Ascending aorta (tissue), 2 donors: ENCODE results near the gene POGLUT3. TPM values are rescaled to one million over a fixed set of nuclear protein-coding genes. Genes with fewer than 3 reads are reported as not detected.

Source experiments
- DNase-seq, 2 donors: peaks; one replicate each; pipeline ENCODE4 v3.0.0-alpha.2; 2019; ENCODE audit warnings: low spot score in 2 of 2
- H3K27ac ChIP-seq, 2 donors: fragments of 200-600 bp; sonication (generic); one replicate each; pipeline ENCODE4 v1.5.1; 2016 to 2017; ENCODE audit warnings: mild to moderate bottlenecking in 1 of 2
- H3K27me3 ChIP-seq: fragments of 200-600 bp; sonication (generic); one replicate; pipeline ENCODE4 v1.5.1; 2017
- H3K36me3 ChIP-seq, 2 donors: fragments of 200-600 bp; sonication (generic); one replicate each; pipeline ENCODE4 v1.5.1; 2016
- H3K4me1 ChIP-seq, 2 donors: fragments of 200-600 bp; sonication (generic); one replicate each; pipeline ENCODE4 v1.5.1; 2016 to 2017; ENCODE audit warnings: mild to moderate bottlenecking in 1 of 2
- H3K4me3 ChIP-seq, 2 donors: fragments of 200-600 bp; sonication (generic); one replicate each; pipeline ENCODE4 v1.5.1; 2016 to 2017; ENCODE audit warnings: mild to moderate bottlenecking in 1 of 2
- H3K9me3 ChIP-seq, 2 donors: fragments of 200-600 bp; sonication (generic); one replicate each; pipeline ENCODE4 v1.5.1; 2016
- intact Hi-C: fragments of 100-400 bp; cut with DNase I; formaldehyde crosslinking; loops from one replicate; pipeline ENCODE4 v1.15.1; 2023
- total RNA-seq: library from RNA; depleted of rRNA; stranded (reverse); fragments of >200 nt; gene quantifications from one replicate; pipeline ENCODE4 v1.1.0, GENCODE V29; 2016
- TF ChIP-seq, protein P1 (sequence below), 3 experiments: fragments of 200-600 bp in 2 of 3; fragments of 450-650 bp in 1 of 3; sonication (generic) in 2 of 3; IDR thresholded peaks; one replicate each; pipeline ENCODE4 v1.5.1; 2016 to 2019; ENCODE audit warnings: antibody characterized with exemption in 3 of 3, mild to moderate bottlenecking in 1 of 3, moderate library complexity in 1 of 3

POGLUT3 gene
- total RNA-seq, 1 donor from 2014 or later: 27.1 TPM

DNA sequence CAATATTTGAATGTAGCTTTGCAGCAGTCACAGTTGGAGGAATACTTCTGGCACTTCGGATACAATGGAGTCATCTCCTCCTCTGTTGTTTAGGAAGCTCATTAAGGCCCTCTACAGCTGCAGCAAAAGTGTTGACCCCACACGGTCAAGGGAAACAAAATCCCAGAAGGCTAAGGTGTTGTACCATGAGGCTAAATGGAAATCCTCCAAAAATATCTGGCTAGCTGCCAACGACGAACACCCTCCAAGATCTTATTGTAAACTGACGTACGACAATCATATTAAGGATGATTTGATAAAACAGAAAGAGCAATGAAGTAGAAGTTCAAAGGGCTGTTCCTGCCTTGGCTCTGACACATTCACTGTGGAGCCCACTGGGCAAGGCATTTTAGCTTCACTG, 4.0 kb downstream of the POGLUT3 start:
- peaks cover 8 to 9% of the 10 kb centered on the region in 2 donors for H3K36me3 ChIP-seq
- no peaks in the 10 kb centered on the region for H3K27me3 ChIP-seq
- TF ChIP-seq, protein P1, sequence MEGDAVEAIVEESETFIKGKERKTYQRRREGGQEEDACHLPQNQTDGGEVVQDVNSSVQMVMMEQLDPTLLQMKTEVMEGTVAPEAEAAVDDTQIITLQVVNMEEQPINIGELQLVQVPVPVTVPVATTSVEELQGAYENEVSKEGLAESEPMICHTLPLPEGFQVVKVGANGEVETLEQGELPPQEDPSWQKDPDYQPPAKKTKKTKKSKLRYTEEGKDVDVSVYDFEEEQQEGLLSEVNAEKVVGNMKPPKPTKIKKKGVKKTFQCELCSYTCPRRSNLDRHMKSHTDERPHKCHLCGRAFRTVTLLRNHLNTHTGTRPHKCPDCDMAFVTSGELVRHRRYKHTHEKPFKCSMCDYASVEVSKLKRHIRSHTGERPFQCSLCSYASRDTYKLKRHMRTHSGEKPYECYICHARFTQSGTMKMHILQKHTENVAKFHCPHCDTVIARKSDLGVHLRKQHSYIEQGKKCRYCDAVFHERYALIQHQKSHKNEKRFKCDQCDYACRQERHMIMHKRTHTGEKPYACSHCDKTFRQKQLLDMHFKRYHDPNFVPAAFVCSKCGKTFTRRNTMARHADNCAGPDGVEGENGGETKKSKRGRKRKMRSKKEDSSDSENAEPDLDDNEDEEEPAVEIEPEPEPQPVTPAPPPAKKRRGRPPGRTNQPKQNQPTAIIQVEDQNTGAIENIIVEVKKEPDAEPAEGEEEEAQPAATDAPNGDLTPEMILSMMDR (IDR thresholded peaks at IDR 0.05): no peak
- intact Hi-C loops: no loop called here
- H3K9me3 ChIP-seq: no peaks in the 10 kb centered on the region
- H3K27ac ChIP-seq: no peak overlapping the region
- DNase-seq: no peak
- H3K4me1 ChIP-seq: no peaks in the 10 kb centered on the region
- no peak overlapping the region for H3K4me3 ChIP-seq

DNA sequence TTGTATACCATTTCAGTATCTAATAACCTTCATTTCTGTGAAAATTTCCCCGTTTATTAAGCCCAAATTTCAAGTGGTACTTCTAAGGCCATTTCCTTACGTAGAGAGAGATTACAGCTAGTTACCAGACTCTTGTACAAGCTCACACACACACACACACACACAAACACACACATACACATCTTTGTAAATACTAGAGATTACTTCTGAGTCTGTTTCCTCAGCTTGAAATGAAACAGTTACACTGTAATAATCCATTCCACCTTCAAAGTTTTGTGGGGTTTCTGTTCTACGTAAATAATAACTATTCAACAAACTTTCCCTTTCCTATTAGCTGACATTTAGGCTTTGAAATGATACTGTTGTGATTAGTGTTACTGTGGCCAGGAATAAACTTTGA, 6.2 kb downstream of the POGLUT3 start:
- Histone ChIP-seq H3K36me3 (peaks cover 9 to 25% of the 10 kb centered on the region in 2 donors), H3K9me3 (no peaks in the 10 kb centered on the region), H3K4me3 (no peak overlapping the region), H3K27me3 (no peaks in the 10 kb centered on the region), H3K27ac (no peak overlapping the region), H3K4me1 (no peaks in the 10 kb centered on the region)
- no peak for DNase-seq
- TF ChIP-seq, protein P1 (IDR thresholded peaks at IDR 0.05): no peak
- intact Hi-C loops: no loop called here

DNA sequence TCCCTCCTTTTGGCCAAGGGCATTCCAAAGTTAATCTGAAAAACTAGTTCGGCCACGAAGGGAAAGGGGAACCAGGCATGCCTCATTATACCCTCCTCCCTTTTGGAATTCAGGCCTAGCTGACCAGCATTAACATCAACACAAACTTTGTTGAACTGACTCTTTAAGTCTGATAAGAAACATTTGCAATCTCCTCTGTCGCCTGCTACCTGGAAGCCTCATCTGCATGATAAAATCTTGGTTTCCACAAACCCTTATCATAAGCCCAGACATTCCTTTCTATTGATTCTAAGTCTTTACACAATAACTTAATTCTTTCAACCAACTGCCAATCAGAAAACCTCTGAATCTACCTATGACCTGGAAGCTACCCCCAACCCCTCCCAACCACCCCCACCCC, 11.4 kb downstream of the POGLUT3 start:
- peaks cover 19 to 64% of the 10 kb centered on the region in 2 donors for H3K36me3 ChIP-seq
- DNase-seq: no peak
- TF ChIP-seq, protein P1 (IDR thresholded peaks at IDR 0.05): no peak
- no peaks in the 10 kb centered on the region for H3K27me3 ChIP-seq
- H3K4me1 ChIP-seq: no peaks in the 10 kb centered on the region
- H3K9me3 ChIP-seq: no peaks in the 10 kb centered on the region
- intact Hi-C loops: no loop called here
- no peak overlapping the region for H3K4me3 ChIP-seq
- no peak overlapping the region for H3K27ac ChIP-seq

DNA sequence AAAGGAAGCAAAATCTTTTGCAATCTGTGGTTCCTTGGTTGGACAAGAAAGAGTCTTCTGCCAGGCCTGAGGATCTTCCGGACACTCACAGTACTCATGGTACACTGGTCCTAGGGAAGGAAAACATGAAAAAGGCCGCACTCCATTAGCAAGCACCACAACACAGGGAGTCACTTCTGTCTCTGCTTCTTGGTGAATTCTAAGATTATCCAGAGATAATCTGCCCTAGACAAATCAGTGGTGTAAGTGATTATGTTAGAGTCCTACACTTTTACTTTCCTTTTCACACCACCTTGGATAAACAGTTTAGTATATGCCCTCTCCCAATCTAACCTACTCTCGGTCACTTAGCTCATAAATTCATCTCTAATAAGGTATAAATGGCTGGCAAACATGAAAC, 11.9 kb downstream of the POGLUT3 start:
- intact Hi-C loops: no loop called here
- Histone ChIP-seq H3K4me3 (no peak overlapping the region), H3K36me3 (peaks cover 19 to 69% of the 10 kb centered on the region in 2 donors), H3K4me1 (no peaks in the 10 kb centered on the region), H3K27me3 (no peaks in the 10 kb centered on the region), H3K9me3 (no peaks in the 10 kb centered on the region), H3K27ac (no peak overlapping the region)
- no peak for DNase-seq
- TF ChIP-seq, protein P1 (IDR thresholded peaks at IDR 0.05): no peak

DNA sequence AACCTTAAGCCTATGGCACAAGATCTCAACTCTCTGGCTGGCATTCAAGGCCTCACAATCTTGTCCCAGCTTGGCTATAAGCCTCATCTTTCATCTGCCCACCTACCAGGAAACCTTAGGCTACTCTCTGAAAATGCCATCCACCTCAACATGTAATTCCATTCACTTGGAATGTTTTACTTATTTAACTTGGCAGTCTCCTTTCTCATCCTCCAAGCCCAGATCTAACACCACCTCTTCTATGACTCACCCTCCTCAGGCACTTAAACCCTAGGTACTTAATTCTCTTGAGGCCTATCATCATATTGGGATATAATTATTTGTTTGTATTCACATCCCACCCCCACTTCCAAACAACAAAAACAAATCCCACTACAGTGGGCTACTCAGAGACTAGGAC, 15.0 kb downstream of the POGLUT3 start:
- H3K36me3 ChIP-seq: peaks cover 13 to 67% of the 10 kb centered on the region in 2 donors
- DNase-seq: no peak
- H3K4me1 ChIP-seq: no peaks in the 10 kb centered on the region
- intact Hi-C loops: no loop called here
- no peaks in the 10 kb centered on the region for H3K27me3 ChIP-seq
- TF ChIP-seq, protein P1 (IDR thresholded peaks at IDR 0.05): no peak
- no peak overlapping the region for H3K27ac ChIP-seq
- H3K4me3 ChIP-seq: no peak overlapping the region
- H3K9me3 ChIP-seq: no peaks in the 10 kb centered on the region
